Gastrocnemius medialis (tissue), 4 donors: ENCODE results near the gene HNF4A.

Experiments used
- CTCF ChIP-seq, 5 experiments: fragments of 450-650 bp in 3 of 5; fragments of 200-600 bp in 2 of 5; sonication (generic) in 2 of 5; IDR thresholded peaks in 4 of 5; conservative IDR thresholded peaks in 1 of 5; 1 replicate in 4 of 5; 2 replicates in 1 of 5; pipeline ENCODE4 v1.5.1; 2016 to 2019; ENCODE audit warnings: antibody characterized with exemption in 5 of 5, mild to moderate bottlenecking in 3 of 5, moderate library complexity in 3 of 5
- POLR2A ChIP-seq, 2 donors: fragments of 450-650 bp; IDR thresholded peaks; one replicate each; pipeline ENCODE4 v1.6.1; 2017; ENCODE audit warnings: antibody characterized with exemption in 2 of 2, mild to moderate bottlenecking in 2 of 2, moderate library complexity in 2 of 2

DNA sequence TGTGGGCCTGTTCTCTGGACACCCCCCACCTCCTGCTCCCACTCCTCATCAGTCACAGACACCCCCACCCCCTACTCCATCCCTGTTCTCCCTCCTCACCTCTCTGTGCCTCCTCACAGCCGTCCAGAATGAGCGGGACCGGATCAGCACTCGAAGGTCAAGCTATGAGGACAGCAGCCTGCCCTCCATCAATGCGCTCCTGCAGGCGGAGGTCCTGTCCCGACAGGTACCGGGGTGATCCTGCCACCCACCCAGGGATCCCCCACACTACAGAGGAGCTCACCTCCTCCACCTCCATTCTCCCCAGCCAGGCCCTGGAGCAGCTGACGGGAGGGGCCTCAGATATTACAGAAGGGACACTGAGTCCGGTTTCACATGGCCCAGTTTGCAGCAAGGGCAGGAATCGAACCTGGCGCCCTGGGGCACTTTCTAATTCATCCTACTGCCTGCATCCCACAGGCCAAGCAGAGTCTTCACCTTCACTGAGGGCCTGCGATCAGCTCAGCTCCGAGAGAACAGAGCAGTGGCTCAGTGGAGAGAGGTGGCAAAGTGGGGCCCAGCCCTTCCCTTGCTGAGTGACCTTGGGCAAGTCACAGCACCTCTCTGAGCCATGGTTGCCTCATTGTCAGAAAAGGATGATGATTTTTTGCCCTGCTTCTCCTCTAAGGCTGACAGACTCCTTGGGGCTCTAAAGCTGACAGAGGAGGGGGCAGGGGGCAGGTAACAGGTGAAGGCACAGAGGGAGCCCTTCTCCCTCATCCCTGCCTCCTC lies 58.3 kb downstream of the HNF4A start:
- TF ChIP-seq CTCF (IDR thresholded peaks at IDR 0.05 in 4 of 5, conservative IDR thresholded peaks at IDR 0.05 in 1 of 5) (no peak), POLR2A (IDR thresholded peaks at IDR 0.05) (no peak)
